Measurements from ENCODE around the gene CORIN.

CORIN gene

GRCh38 chr4:47617607-47618006, 220.3 kb downstream of the CORIN start:
- Histone ChIP-seq H2AFZ (ENCODE audit: low read depth, low read length) (no peak overlapping the region), H3K27ac (ENCODE audit: low read length) (no peak overlapping the region), H3K27me3 (ENCODE audit: low read depth, low read length) (peaks cover 26% of the 10 kb centered on the region), H3K4me1 (ENCODE audit: low read length) (peaks cover 24% of the 10 kb centered on the region), H3K4me2 (ENCODE audit: low read length) (peak overlapping the region; percentile 70), H4K20me1 (ENCODE audit: insufficient read depth, low read length) (no peaks in the 10 kb centered on the region), H3K4me3 (ENCODE audit: low read length) (peak overlapping the region; percentile 64), H3K9me3 (ENCODE audit: insufficient read depth, low read length) (no peaks in the 10 kb centered on the region), H3K36me3 (replicated peaks; ENCODE audit: low read depth, low read length) (no peaks in the 10 kb centered on the region), H3K79me2 (ENCODE audit: low read length) (no peaks in the 10 kb centered on the region), H3K9ac (ENCODE audit: low read length) (no peak overlapping the region)
- no peak for TF ChIP-seq CTCF (IDR thresholded peaks at IDR 0.05; ENCODE audit: low read depth, low read length)
- no peak for TF ChIP-seq EZH2phosphoT487 (IDR thresholded peaks at IDR 0.05; ENCODE audit: low read depth)

- no peaks in the 10 kb centered on the region for H3K36me3 ChIP-seq (replicated peaks; ENCODE audit: low read depth, low read length)
- H3K4me3 ChIP-seq (ENCODE audit: low read length): no peak overlapping the region
Observed at GRCh38 chr4:47615385-47615784, 222.5 kb downstream of the CORIN start.

GRCh38 chr4:47612116-47613023, 225.5 kb downstream of the CORIN start:
- Histone ChIP-seq H3K4me3 (ENCODE audit: low read length) (no peak overlapping the region), H3K27ac (ENCODE audit: low read length) (no peak overlapping the region), H3K4me1 (ENCODE audit: low read length) (peaks cover 15% of the 10 kb centered on the region), H4K20me1 (ENCODE audit: insufficient read depth, low read length) (no peaks in the 10 kb centered on the region), H3K9me3 (ENCODE audit: insufficient read depth, low read length) (no peaks in the 10 kb centered on the region), H3K9ac (ENCODE audit: low read length) (no peak overlapping the region), H2AFZ (ENCODE audit: low read depth, low read length) (no peak overlapping the region), H3K79me2 (ENCODE audit: low read length) (no peaks in the 10 kb centered on the region), H3K27me3 (ENCODE audit: low read depth, low read length) (peaks cover 23% of the 10 kb centered on the region), H3K36me3 (replicated peaks; ENCODE audit: low read depth, low read length) (no peaks in the 10 kb centered on the region), H3K4me2 (ENCODE audit: low read length) (no peak overlapping the region)
- no peak for TF ChIP-seq EZH2phosphoT487 (IDR thresholded peaks at IDR 0.05; ENCODE audit: low read depth)
- no peak for TF ChIP-seq CTCF (IDR thresholded peaks at IDR 0.05; ENCODE audit: low read depth, low read length)

More at GRCh38 chr4:47615385-47615784, 222.5 kb downstream of the CORIN start:
- no peak overlapping the region for H3K27ac ChIP-seq (ENCODE audit: low read length)
- H3K27me3 ChIP-seq (ENCODE audit: low read depth, low read length): peaks cover 26% of the 10 kb centered on the region
- no peak overlapping the region for H3K4me2 ChIP-seq (ENCODE audit: low read length)
- H3K79me2 ChIP-seq (ENCODE audit: low read length): no peaks in the 10 kb centered on the region
- peaks cover 24% of the 10 kb centered on the region for H3K4me1 ChIP-seq (ENCODE audit: low read length)
- H3K9ac ChIP-seq (ENCODE audit: low read length): no peak overlapping the region
- TF ChIP-seq CTCF (IDR thresholded peaks at IDR 0.05; ENCODE audit: low read depth, low read length) (no peak), EZH2phosphoT487 (IDR thresholded peaks at IDR 0.05; ENCODE audit: low read depth) (no peak)
- no peaks in the 10 kb centered on the region for H4K20me1 ChIP-seq (ENCODE audit: insufficient read depth, low read length)
- H2AFZ ChIP-seq (ENCODE audit: low read depth, low read length): no peak overlapping the region
- H3K9me3 ChIP-seq (ENCODE audit: insufficient read depth, low read length): no peaks in the 10 kb centered on the region

- Histone ChIP-seq H3K36me3 (replicated peaks; ENCODE audit: low read depth, low read length) (no peaks in the 10 kb centered on the region), H3K79me2 (ENCODE audit: low read length) (no peaks in the 10 kb centered on the region), H3K4me2 (ENCODE audit: low read length) (no peak overlapping the region), H2AFZ (ENCODE audit: low read depth, low read length) (no peak overlapping the region), H4K20me1 (ENCODE audit: insufficient read depth, low read length) (no peaks in the 10 kb centered on the region), H3K4me3 (ENCODE audit: low read length) (no peak overlapping the region), H3K27ac (ENCODE audit: low read length) (no peak overlapping the region), H3K4me1 (ENCODE audit: low read length) (no peaks in the 10 kb centered on the region), H3K9ac (ENCODE audit: low read length) (no peak overlapping the region), H3K9me3 (ENCODE audit: insufficient read depth, low read length) (no peaks in the 10 kb centered on the region), H3K27me3 (ENCODE audit: low read depth, low read length) (no peaks in the 10 kb centered on the region)
- TF ChIP-seq CTCF (IDR thresholded peaks at IDR 0.05; ENCODE audit: low read depth, low read length) (no peak), EZH2phosphoT487 (IDR thresholded peaks at IDR 0.05; ENCODE audit: low read depth) (no peak)
Observed at GRCh38 chr4:47606482-47606881, 231.4 kb downstream of the CORIN start.
